A673 (cell line): ENCODE results near the gene PIGK.

ENCODE experiments used
- EZH2 ChIP-seq: fragments of 200-600 bp; sonication (generic); IDR thresholded peaks from 2 replicates; pipeline ENCODE4 v1.6.1; 2017; ENCODE audit warnings: borderline replicate concordance, low read depth, mild to moderate bottlenecking, mixed read lengths, antibody characterized with exemption, low read length; ENCODE audit not compliant: poor library complexity, severe bottlenecking
- TF ChIP-seq, protein P1 (sequence below): fragments of 300-800, 200-600 bp; sonication (generic); conservative IDR thresholded peaks from 2 replicates; pipeline ENCODE4 v1.5.1; 2017; ENCODE audit warnings: low read depth, mild to moderate bottlenecking, antibody characterized with exemption, low read length, moderate library complexity, mixed read lengths

DNA sequence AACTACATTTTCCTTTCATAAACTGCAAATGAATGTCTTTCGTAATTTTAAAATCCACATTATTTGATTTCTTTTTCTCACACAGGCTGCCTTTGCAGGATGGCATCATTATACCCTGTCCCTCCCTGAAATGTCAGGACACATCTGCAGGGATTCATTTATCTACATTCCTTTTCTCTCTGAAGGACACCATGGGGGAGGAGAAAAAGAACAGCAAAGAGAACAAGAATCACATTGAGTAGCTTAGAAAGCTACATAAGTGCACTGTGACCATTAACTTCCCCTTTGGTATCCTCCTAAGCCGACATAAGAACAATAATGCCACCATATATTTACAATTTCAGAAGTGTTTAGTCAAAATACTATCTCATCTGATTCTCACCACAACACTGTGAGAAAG is 129.5 kb downstream of the PIGK start:
- TF ChIP-seq, protein P1, sequence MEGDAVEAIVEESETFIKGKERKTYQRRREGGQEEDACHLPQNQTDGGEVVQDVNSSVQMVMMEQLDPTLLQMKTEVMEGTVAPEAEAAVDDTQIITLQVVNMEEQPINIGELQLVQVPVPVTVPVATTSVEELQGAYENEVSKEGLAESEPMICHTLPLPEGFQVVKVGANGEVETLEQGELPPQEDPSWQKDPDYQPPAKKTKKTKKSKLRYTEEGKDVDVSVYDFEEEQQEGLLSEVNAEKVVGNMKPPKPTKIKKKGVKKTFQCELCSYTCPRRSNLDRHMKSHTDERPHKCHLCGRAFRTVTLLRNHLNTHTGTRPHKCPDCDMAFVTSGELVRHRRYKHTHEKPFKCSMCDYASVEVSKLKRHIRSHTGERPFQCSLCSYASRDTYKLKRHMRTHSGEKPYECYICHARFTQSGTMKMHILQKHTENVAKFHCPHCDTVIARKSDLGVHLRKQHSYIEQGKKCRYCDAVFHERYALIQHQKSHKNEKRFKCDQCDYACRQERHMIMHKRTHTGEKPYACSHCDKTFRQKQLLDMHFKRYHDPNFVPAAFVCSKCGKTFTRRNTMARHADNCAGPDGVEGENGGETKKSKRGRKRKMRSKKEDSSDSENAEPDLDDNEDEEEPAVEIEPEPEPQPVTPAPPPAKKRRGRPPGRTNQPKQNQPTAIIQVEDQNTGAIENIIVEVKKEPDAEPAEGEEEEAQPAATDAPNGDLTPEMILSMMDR: no peak
- no peak for TF ChIP-seq EZH2
